ENCODE data around the gene SALL1.

Gene SALL1

DNA sequence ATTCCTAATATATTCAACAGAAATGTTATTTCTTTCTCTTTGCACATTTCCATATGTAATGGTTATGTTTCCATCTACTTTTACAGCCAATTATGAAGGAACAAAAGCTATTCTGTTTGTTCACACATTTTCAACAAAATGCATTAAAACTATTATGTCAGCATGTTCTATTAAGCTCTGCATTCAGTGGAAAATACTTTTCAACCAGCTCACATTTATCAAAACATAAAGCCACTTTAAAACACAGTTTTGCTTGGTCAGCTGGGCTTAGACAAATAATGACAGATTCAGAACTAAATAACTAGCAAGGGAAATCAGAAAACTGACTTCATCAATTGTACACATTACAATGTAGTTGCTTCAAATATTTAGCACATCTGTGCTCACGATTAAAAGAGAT lies 6.9 kb downstream of the SALL1 start:
- peaks cover 20% of the 10 kb centered on the region for H3K4me1 Mint-ChIP-seq
- H3K9me3 Mint-ChIP-seq, result no peaks in the 10 kb centered on the region
- H3K27ac Mint-ChIP-seq, result peak overlapping the region in 1 of 3 experiments; percentile 57
- H3K36me3 Mint-ChIP-seq (ENCODE audit: low read depth), result peaks cover 39% of the 10 kb centered on the region
- TF ChIP-seq, protein P1, sequence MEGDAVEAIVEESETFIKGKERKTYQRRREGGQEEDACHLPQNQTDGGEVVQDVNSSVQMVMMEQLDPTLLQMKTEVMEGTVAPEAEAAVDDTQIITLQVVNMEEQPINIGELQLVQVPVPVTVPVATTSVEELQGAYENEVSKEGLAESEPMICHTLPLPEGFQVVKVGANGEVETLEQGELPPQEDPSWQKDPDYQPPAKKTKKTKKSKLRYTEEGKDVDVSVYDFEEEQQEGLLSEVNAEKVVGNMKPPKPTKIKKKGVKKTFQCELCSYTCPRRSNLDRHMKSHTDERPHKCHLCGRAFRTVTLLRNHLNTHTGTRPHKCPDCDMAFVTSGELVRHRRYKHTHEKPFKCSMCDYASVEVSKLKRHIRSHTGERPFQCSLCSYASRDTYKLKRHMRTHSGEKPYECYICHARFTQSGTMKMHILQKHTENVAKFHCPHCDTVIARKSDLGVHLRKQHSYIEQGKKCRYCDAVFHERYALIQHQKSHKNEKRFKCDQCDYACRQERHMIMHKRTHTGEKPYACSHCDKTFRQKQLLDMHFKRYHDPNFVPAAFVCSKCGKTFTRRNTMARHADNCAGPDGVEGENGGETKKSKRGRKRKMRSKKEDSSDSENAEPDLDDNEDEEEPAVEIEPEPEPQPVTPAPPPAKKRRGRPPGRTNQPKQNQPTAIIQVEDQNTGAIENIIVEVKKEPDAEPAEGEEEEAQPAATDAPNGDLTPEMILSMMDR (IDR thresholded peaks at IDR 0.05; ENCODE audit: unreplicated experiment in 3 of 3), result no peak
- peaks cover 99% of the 10 kb centered on the region for H3K27me3 Mint-ChIP-seq (ENCODE audit: low read depth)
- peak overlapping the region in 1 of 3 experiments; percentile 4 for H3K4me3 Mint-ChIP-seq

DNA sequence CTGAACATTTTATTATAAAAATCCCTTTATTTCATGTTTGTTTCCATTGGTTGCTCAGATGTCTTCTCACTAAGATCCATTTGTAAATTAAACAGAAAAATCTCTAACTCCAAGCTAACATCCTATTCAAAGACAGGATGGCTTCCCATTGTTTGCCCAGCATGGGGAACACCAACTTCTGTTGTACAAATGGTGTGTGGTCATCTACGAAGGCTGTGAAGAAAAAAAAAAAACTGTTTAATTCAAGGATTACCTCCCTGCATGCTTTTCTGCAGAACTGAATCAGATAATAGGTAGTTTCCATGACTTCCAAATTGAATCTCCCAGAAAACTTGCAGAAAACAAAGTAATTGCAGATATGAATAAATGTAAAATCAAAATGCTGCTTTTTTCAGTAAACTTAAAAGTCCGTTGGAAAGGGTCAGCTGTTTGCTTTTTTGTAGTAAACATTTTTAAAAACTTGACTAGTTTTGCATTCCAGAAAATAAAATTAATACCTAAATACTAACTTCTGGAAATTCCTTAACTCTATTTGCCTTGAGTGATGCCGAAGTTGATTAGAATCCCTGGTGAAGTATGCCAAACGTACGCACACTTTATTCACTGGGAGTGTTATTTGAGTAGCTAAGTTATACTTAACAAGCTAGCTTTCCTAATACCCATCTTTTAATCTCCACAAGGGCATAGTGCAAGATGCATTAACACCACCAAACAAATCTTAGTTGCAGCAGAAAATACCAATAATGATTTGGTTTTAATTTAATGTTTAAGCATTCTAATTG lies 7.7 kb downstream of the SALL1 start:
- Mint-ChIP-seq H3K9me3 (no peaks in the 10 kb centered on the region), H3K27ac (no peak overlapping the region), H3K27me3 (ENCODE audit: low read depth) (peaks cover 99% of the 10 kb centered on the region), H3K36me3 (ENCODE audit: low read depth) (peaks cover 47% of the 10 kb centered on the region), H3K4me1 (peaks cover 15% of the 10 kb centered on the region), H3K4me3 (no peak overlapping the region)
- TF ChIP-seq, protein P1 (IDR thresholded peaks at IDR 0.05; ENCODE audit: unreplicated experiment in 3 of 3), result no peak

DNA sequence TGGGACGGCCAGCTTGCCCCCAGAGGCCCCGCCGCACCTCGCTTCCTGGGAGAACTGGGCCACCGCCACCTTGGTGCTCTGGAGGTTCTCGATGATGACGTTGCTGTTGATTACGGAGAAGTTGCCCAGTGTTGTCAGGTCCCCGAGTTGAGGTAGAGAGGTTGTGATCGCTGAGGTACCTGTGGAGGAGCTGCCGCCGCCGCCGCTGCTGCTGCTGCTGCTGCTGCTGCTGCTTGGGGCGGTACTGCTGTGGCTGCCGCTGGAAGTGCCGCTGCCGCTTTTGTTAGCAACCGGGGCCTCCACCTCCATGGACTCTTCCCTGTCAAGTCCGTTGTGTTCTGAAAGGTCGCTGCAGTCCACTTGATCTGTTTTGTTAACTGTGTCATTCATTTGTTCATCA lies 9.5 kb downstream of the SALL1 start:
- Mint-ChIP-seq H3K27me3 (ENCODE audit: low read depth) (peaks cover 99% of the 10 kb centered on the region), H3K4me1 (peaks cover 15% of the 10 kb centered on the region), H3K9me3 (no peaks in the 10 kb centered on the region), H3K27ac (no peak overlapping the region), H3K4me3 (no peak overlapping the region), H3K36me3 (ENCODE audit: low read depth) (peaks cover 62% of the 10 kb centered on the region)
- TF ChIP-seq, protein P1 (IDR thresholded peaks at IDR 0.05; ENCODE audit: unreplicated experiment in 3 of 3), result no peak

DNA sequence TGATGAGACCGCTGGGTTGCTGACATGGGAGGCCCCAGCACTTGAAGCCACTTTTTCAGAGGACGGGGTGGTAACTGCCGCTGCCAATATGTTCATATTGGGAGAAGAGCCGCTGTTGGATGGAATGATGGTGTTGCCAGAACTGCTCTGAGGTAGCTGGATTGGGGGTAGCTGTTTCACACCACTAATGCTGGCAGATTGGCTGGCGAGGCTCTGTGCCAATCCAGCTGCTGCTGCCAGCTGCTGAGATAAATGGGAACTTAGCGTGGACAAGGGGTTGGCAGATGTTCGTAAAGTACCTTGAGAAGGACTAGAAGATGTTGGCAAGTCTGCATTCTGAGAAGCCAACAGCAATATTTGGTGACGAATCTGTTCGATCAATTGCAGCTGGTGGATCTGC lies 10.0 kb downstream of the SALL1 start:
- Mint-ChIP-seq H3K4me3 (no peak overlapping the region), H3K9me3 (no peaks in the 10 kb centered on the region), H3K27me3 (ENCODE audit: low read depth) (peaks cover 99% of the 10 kb centered on the region), H3K27ac (no peak overlapping the region), H3K36me3 (ENCODE audit: low read depth) (peaks cover 62% of the 10 kb centered on the region), H3K4me1 (peaks cover 11% of the 10 kb centered on the region)
- TF ChIP-seq, protein P1 (IDR thresholded peaks at IDR 0.05; ENCODE audit: unreplicated experiment in 3 of 3), result no peak

DNA sequence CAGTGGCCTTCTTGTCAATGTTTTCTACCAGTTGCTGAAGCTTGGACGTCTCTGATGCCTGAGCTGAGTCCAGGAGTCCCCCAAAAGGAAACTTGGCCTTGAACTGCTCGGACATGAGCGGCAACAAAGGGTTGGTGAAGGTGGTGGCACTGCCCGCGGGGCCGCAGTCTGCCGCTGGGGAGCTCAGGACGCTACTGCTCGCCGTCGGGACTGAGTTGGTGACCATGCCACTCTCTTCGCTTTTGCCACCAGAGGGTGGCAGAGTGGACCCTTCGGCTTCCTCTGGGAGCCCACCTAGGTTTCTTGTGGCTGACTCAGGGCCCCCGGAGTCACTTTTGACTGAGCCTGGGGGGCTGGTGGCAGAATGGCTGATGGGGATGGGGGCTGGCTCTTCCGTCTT lies 11.0 kb downstream of the SALL1 start:
- TF ChIP-seq, protein P1 (IDR thresholded peaks at IDR 0.05; ENCODE audit: unreplicated experiment in 3 of 3), result no peak
- Mint-ChIP-seq H3K27me3 (ENCODE audit: low read depth) (peaks cover 99% of the 10 kb centered on the region), H3K4me3 (no peak overlapping the region), H3K36me3 (ENCODE audit: low read depth) (peaks cover 68% of the 10 kb centered on the region), H3K27ac (no peak overlapping the region), H3K9me3 (no peaks in the 10 kb centered on the region), H3K4me1 (peaks cover 8% of the 10 kb centered on the region)

DNA sequence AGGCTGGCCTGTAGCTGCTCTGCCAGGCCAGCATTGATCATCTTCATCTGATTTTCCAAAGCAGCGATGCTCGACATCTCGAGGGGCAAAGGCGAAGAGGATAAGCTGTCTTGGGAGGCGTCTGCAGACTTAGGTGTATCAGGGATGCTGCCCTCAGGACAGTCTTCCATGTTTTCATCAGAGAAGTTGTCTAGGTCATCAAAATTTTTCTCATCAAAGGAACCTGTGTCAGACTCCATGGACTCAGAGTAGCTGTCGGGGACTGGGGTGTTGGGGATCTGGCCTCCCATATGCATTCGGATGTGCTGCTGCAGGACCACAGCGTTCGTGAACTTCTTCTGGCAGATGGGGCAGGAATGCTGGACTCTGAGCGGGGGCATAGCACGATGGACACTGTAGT lies 11.5 kb downstream of the SALL1 start:
- TF ChIP-seq, protein P1 (IDR thresholded peaks at IDR 0.05; ENCODE audit: unreplicated experiment in 3 of 3), result no peak
- no peak overlapping the region for H3K27ac Mint-ChIP-seq
- peaks cover 99% of the 10 kb centered on the region for H3K27me3 Mint-ChIP-seq (ENCODE audit: low read depth)
- no peaks in the 10 kb centered on the region for H3K9me3 Mint-ChIP-seq
- H3K36me3 Mint-ChIP-seq (ENCODE audit: low read depth), result peaks cover 70% of the 10 kb centered on the region
- no peak overlapping the region for H3K4me3 Mint-ChIP-seq
- H3K4me1 Mint-ChIP-seq, result peaks cover 7% of the 10 kb centered on the region

Measured in nephron (organoid).